ENCODE measurements around the gene PF4V1.

DNA sequence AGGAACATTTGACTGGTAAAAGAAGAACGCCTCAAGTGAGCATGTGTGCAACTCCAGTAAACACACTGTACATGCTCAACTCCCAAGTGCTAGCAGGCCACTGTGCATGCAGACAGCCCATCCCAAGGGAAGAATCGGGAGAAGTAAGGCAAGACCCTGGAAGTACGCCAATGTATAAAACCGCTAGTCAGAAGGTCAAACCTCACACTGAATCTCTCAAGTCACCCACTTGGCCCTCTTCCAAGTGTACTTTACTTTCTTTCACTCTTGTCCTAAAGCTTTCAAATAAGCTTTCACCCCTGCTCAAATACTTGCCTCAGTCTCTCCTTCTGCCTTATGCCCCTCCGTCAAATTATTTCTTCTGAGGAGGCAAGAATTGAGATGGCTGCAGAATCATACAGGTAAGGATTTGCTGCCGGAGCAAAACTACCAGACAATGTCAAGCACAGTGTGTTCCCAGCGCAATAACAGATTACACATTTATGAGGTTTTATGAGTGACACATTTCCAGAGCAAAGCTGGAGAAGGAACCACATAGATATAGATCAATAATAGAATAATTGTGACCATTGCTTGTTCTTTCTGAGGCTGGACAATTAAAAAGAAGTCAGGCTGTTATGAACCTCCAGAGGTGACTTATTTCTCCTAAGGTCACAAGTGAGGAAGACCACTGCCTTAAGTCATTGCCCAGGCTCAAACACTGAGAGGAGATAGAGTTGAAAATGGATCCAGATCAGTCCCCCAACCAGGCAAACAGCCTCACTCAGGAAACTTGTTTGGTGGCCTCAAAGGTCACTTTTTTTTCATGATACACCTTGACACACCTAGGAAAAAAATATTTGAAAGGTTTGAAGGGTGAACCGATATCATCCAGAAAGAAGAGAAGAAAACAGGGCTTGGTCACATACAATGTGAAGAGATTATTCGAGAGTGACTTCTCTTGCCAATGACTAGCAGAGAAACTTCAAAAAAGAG lies 42.4 kb downstream of the PF4V1 start:
- TF ChIP-seq CTCF (IDR thresholded peaks at IDR 0.05), result no peak
- TF ChIP-seq POLR2AphosphoS5 (IDR thresholded peaks at IDR 0.05), result no peak

Data from breast epithelium (tissue), 3 donors.